ENCODE results near the gene RPL13.
"Not testable (repeated sequence)": the region's sequence is repeated elsewhere in the genome, so short reads cannot be mapped to it uniquely, and the experiment has no call there.

Gene RPL13

GRCh38 chr16:89581045-89581695, 20.7 kb downstream of the RPL13 start:
- no peak for DNase-seq

GRCh38 chr16:89581861-89582563, 21.5 kb downstream of the RPL13 start:
- DNase-seq, result no peak

- DNase-seq, result no peak
These were observed 22.2 kb downstream of the RPL13 start for GRCh38 chr16:89582614-89583196.

- DNase-seq, result no peak
These were observed 22.9 kb downstream of the RPL13 start for GRCh38 chr16:89583197-89583894.

GRCh38 chr16:89583895-89584644, 23.6 kb downstream of the RPL13 start:
- no peak for DNase-seq

GRCh38 chr16:89584768-89585549, 24.5 kb downstream of the RPL13 start:
- no peak for DNase-seq

- no peak for DNase-seq
These were observed 25.7 kb downstream of the RPL13 start for GRCh38 chr16:89586218-89586617.

- DNase-seq, result no peak
These were observed 26.4 kb downstream of the RPL13 start for GRCh38 chr16:89586853-89587252.

- not testable (repeated sequence) for DNase-seq
These were observed 27.2 kb downstream of the RPL13 start for GRCh38 chr16:89587676-89588075.

GRCh38 chr16:89588413-89589109, 28.1 kb downstream of the RPL13 start:
- no peak for DNase-seq

GRCh38 chr16:89589241-89589926, 28.9 kb downstream of the RPL13 start:
- no peak for DNase-seq

- peak; percentile 61 for DNase-seq
These were observed 33.4 kb downstream of the RPL13 start for GRCh38 chr16:89593841-89594240.

- DNase-seq, result no peak
These were observed 35.0 kb downstream of the RPL13 start for GRCh38 chr16:89595330-89596060.

GRCh38 chr16:89596061-89596689, 35.7 kb downstream of the RPL13 start:
- no peak for DNase-seq

- no peak for DNase-seq
These were observed 36.6 kb downstream of the RPL13 start for GRCh38 chr16:89596957-89597649.

GRCh38 chr16:89598199-89598598, 37.7 kb downstream of the RPL13 start:
- no peak for DNase-seq

GRCh38 chr16:89599451-89599858, 39.0 kb downstream of the RPL13 start:
- peak; percentile 45 for DNase-seq

GRCh38 chr16:89599902-89600301, 39.4 kb downstream of the RPL13 start:
- DNase-seq, result no peak

GRCh38 chr16:89600427-89600826, 39.9 kb downstream of the RPL13 start:
- no peak for DNase-seq

Data from CD4-positive, alpha-beta T cell treated with Interleukin-6 for 4 hours (primary cell).